GM10266 (cell line): ENCODE results near the gene OXTR.

ENCODE experiments used
- DNase-seq: peaks from one replicate; pipeline ENCODE4 v3.0.0; 2012; ENCODE audit errors: extremely low spot score
- CTCF ChIP-seq: IDR thresholded peaks from 2 replicates; pipeline ENCODE4 v1.5.1; 2012; ENCODE audit warnings: mild to moderate bottlenecking, low read depth; ENCODE audit not compliant: control insufficient read depth, insufficient read depth; ENCODE audit errors: missing control alignments

The OXTR gene

GRCh38 chr3:8712908-8713255 is 56.5 kb downstream of the OXTR start:
- DNase-seq: no peak
- TF ChIP-seq CTCF: no peak

GRCh38 chr3:8712045-8712907 is 57.1 kb downstream of the OXTR start:
- no peak for TF ChIP-seq CTCF
- DNase-seq: no peak

- peak; percentile 2 for DNase-seq
- TF ChIP-seq CTCF: no peak
Observed at GRCh38 chr3:8709801-8710507, 59.5 kb downstream of the OXTR start.

- DNase-seq: no peak
- TF ChIP-seq CTCF: no peak
Observed at GRCh38 chr3:8709287-8709686, 60.1 kb downstream of the OXTR start.

DNA sequence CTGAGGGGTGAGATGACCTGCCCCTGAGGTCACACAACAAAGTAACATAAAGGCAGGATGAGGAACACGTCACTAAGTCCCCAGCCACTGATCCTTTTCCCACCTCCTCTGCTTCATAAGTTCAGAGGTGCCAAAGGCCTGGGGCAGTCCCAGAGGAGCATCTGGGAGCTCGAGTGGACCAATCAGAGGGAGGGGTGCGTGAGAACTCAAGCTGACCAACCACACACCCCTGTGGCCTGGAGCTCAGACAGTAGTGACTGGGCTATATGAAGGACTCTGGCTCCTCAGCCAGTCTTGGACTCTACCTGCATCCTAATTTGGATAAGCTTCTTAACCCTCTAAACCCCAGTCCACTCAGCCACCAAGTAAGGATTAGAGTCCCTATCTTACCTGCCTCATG is 63.8 kb downstream of the OXTR start:
- DNase-seq: no peak
- no peak for TF ChIP-seq CTCF

DNA sequence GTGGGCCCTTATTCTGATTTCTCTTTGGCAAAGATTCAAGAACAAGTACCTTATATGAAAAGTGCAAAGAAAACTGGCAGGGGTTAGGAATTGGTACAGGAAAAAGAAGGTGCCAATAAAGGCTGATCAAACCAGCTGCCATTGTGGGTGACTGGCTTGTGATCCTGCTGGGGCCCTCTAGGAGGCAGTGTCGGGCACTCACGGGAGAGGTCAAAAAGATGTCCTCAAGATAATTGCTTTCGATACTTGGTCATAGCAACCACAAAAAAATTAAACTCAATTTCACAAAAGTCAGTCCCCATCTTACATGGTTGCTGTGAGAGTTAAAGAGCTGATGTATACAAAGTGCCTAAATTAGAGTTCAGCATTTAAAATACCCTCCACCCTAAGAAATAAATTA is 66.9 kb downstream of the OXTR start:
- peak; percentile 25 for TF ChIP-seq CTCF
- DNase-seq: peak; percentile 3
